ENCODE data around the gene GMPR. TPM values are rescaled to one million over a fixed set of nuclear protein-coding genes. Genes with fewer than 3 reads are reported as not detected.

The GMPR gene
- total and polyA plus RNA-seq, 10 donors: 5.4 to 37.4 (median 13.8) TPM

- Histone ChIP-seq H3K27me3 (replicated peaks in 1 of 7) (peaks cover 0 to 15% (median 0%) of the 10 kb centered on the region in 7 donors), H3K9me3 (no peaks in the 10 kb centered on the region), H3K4me1 (peaks cover 0 to 3% (median 0%) of the 10 kb centered on the region in 6 donors), H3K36me3 (no peaks in the 10 kb centered on the region), H3K4me3 (no peak overlapping the region), H3K27ac (no peak overlapping the region)
- no peak for DNase-seq
- intact Hi-C loops (cut with DNase I; ENCODE audit: low total_unique reads): no loop called here
- TF ChIP-seq POLR2A (IDR thresholded peaks at IDR 0.05): no peak
- TF ChIP-seq POLR2AphosphoS5 (IDR thresholded peaks at IDR 0.05): no peak
- TF ChIP-seq CTCF (IDR thresholded peaks at IDR 0.05 in 8 of 11, conservative IDR thresholded peaks at IDR 0.05 in 3 of 11): no peak
- 81 to 92% (median 89%) methylated on average over 11 to 19 of the region's 19 CpGs for WGBS, 5 donors
Measured at GRCh38 chr6:16196984-16197546, 41.3 kb upstream of the GMPR start.

- H3K4me1 ChIP-seq: peaks cover 0 to 3% (median 0%) of the 10 kb centered on the region in 6 donors
- H3K4me3 ChIP-seq: no peak overlapping the region
- 82 to 97% (median 92%) methylated on average over 21 to 50 of the region's 50 CpGs for WGBS, 5 donors
- H3K27me3 ChIP-seq (replicated peaks in 1 of 7): peaks cover 0 to 10% (median 0%) of the 10 kb centered on the region in 7 donors
- intact Hi-C loops (cut with DNase I; ENCODE audit: low total_unique reads): no loop called here
- DNase-seq: no peak
- H3K9me3 ChIP-seq: no peaks in the 10 kb centered on the region
- H3K27ac ChIP-seq: no peak overlapping the region
- no peaks in the 10 kb centered on the region for H3K36me3 ChIP-seq
- TF ChIP-seq CTCF (IDR thresholded peaks at IDR 0.05 in 8 of 11, conservative IDR thresholded peaks at IDR 0.05 in 3 of 11) (no peak), POLR2AphosphoS5 (IDR thresholded peaks at IDR 0.05) (no peak), POLR2A (IDR thresholded peaks at IDR 0.05) (no peak)
Measured at GRCh38 chr6:16198061-16198705, 40.2 kb upstream of the GMPR start.

GRCh38 chr6:16199804-16200203 is 38.6 kb upstream of the GMPR start:
- H3K9me3 ChIP-seq: no peaks in the 10 kb centered on the region
- H3K4me3 ChIP-seq: no peak overlapping the region

More at GRCh38 chr6:16199804-16200203, 38.6 kb upstream of the GMPR start:
- WGBS, 5 donors: 67 to 90% (median 86%) methylated on average over 5 of the region's 5 CpGs
- Histone ChIP-seq H3K27me3 (replicated peaks in 1 of 7) (peaks cover 0 to 10% (median 0%) of the 10 kb centered on the region in 7 donors), H3K27ac (no peak overlapping the region), H3K36me3 (no peaks in the 10 kb centered on the region), H3K4me1 (peaks cover 0 to 7% (median 0%) of the 10 kb centered on the region in 6 donors)
- DNase-seq: no peak
- TF ChIP-seq POLR2AphosphoS5 (IDR thresholded peaks at IDR 0.05) (no peak), POLR2A (IDR thresholded peaks at IDR 0.05) (no peak), CTCF (IDR thresholded peaks at IDR 0.05 in 8 of 11, conservative IDR thresholded peaks at IDR 0.05 in 3 of 11) (no peak)
- intact Hi-C loops (cut with DNase I; ENCODE audit: low total_unique reads): loop anchor here (5.0 kb wide), 1 partner anchor 508 kb away; no protein-coding TSS in a partner anchor
